ENCODE measurements around the gene MINDY2. TPM values are rescaled to one million over a fixed set of nuclear protein-coding genes. Genes with fewer than 3 reads are reported as not detected.
A peak's percentile ranks its signal among the peaks of the same experiment; 100 is the strongest.

The MINDY2 gene
- total RNA-seq, 1 experiment from 2014 or later: 17.6 TPM

DNA sequence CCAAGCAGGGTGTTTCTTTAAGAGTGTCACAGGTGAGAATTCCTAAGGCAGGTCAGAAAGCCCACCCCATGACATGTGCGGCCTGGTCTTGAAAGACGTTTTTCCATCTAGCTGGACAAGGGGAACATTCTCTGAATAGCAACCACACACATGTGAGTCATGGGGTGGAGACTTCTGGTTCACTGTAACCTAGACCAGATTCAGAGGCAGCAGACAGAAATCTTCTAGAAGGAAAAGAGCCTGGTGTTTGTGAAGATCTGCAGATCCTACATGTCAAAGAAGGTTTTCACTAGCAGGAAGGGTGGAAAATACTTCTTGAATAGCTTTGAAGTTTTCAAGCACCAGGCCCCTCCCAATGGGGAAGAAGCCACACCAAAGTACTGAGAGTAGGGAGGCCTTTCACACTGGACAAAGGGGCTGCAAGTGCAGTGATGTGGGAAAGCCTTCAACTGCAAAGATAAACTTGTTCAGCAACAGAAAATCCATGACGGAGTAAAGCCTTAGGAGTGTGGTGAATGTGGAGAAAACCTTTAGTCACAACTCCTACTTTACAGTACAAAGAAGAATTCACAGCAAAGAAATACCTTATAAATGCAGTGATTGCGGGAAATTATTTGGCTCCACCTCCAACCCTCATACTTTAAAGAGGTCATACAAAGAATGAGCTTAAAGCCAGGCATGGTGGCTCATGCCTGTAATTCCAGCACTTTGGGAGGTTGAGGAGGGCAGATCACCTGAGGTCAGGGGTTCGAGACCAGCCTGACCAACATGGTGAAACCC is 39.2 kb upstream of the MINDY2 start:
- ATAC-seq (peak; percentile 94), DNase-seq (ENCODE audit: low read depth, low spot score) (peak; percentile 72)
- peaks cover 20 to 44% of the 10 kb centered on the region in 2 experiments for H3K4me1 ChIP-seq (ENCODE audit: control insufficient read depth in 1 of 2, insufficient read depth in 2 of 2, low read length in 2 of 2)
- H3K9ac ChIP-seq (ENCODE audit: low read length): peak overlapping the region; percentile 36
- H3K9me2 ChIP-seq (ENCODE audit: insufficient read depth): no peaks in the 10 kb centered on the region
- peak overlapping the region; percentile 59; the same call in 1 of the 2 replicates for H3K27ac ChIP-seq (ENCODE audit: low read depth, low read length)
- H3K4me2 ChIP-seq (ENCODE audit: low read length): peak overlapping the region; percentile 61
- ChIA-PET RAD21 (ENCODE audit: low non-redundant PET in 1 of 2, low total read pairs in 2 of 2, uncharacterized antibody in 2 of 2, unreplicated experiment in 2 of 2) (no interaction called here), CTCF (interaction anchor here (0.7 kb wide), 1 partner anchor 55 kb away, joined by 4 read pairs; no protein-coding TSS in a partner anchor), POLR2A (no interaction called here)
- H2AFZ ChIP-seq (ENCODE audit: low read depth, low read length, poor library complexity, severe bottlenecking): no peak overlapping the region
- H3K36me3 ChIP-seq (ENCODE audit: control insufficient read depth in 1 of 2, insufficient read depth in 2 of 2, low read length in 2 of 2): no peaks in the 10 kb centered on the region
- intact Hi-C loops (cut with micrococcal nuclease): no loop called here
- no peaks in the 10 kb centered on the region for H3K27me3 ChIP-seq (ENCODE audit: insufficient read depth, low read length)
- H3K79me2 ChIP-seq (ENCODE audit: insufficient read depth, low read length): peaks cover 94% of the 10 kb centered on the region
- H3K9me3 ChIP-seq (ENCODE audit: control insufficient read depth in 1 of 2, insufficient read depth in 1 of 2, low read depth in 1 of 2, low read length in 2 of 2): no peaks in the 10 kb centered on the region
- no peaks in the 10 kb centered on the region for H4K20me1 ChIP-seq (ENCODE audit: insufficient read depth)
- no TSS peak for BruUV-seq (replicated peaks)
- 0 out of 4 replicates have a peak overlapping the region, but pooled peaks of 1 of the 2 experiments have one; percentile 10 for H3K4me3 ChIP-seq (replicated peaks in 1 of 2; ENCODE audit: low read depth in 1 of 2, low read length in 2 of 2)
- TF ChIP-seq SP1 (IDR thresholded peaks at IDR 0.05; ENCODE audit: low read depth): peak; percentile 47
- peak; percentile 54; the same call in 1 of the 2 replicates for TF ChIP-seq FOSL1 (IDR thresholded peaks at IDR 0.05; ENCODE audit: low read depth)
- TF ChIP-seq, protein P1, sequence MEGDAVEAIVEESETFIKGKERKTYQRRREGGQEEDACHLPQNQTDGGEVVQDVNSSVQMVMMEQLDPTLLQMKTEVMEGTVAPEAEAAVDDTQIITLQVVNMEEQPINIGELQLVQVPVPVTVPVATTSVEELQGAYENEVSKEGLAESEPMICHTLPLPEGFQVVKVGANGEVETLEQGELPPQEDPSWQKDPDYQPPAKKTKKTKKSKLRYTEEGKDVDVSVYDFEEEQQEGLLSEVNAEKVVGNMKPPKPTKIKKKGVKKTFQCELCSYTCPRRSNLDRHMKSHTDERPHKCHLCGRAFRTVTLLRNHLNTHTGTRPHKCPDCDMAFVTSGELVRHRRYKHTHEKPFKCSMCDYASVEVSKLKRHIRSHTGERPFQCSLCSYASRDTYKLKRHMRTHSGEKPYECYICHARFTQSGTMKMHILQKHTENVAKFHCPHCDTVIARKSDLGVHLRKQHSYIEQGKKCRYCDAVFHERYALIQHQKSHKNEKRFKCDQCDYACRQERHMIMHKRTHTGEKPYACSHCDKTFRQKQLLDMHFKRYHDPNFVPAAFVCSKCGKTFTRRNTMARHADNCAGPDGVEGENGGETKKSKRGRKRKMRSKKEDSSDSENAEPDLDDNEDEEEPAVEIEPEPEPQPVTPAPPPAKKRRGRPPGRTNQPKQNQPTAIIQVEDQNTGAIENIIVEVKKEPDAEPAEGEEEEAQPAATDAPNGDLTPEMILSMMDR (IDR thresholded peaks at IDR 0.05 in 2 of 3, conservative IDR thresholded peaks at IDR 0.05 in 1 of 3; ENCODE audit: borderline replicate concordance in 1 of 3, insufficient read depth in 1 of 3, low read depth in 2 of 3, low read length in 2 of 3): no peak
- TF ChIP-seq, protein P2, sequence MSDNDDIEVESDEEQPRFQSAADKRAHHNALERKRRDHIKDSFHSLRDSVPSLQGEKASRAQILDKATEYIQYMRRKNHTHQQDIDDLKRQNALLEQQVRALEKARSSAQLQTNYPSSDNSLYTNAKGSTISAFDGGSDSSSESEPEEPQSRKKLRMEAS (IDR thresholded peaks at IDR 0.05): peak; percentile 56
- TF ChIP-seq CBX3 (IDR thresholded peaks at IDR 0.05; ENCODE audit: low read depth): peak; percentile 30; the same call in 1 of the 2 replicates
- TF ChIP-seq EGR1 (IDR thresholded peaks at IDR 0.05; ENCODE audit: low read depth): no peak
- TF ChIP-seq JUND (IDR thresholded peaks at IDR 0.05): peak; percentile 37; the same call in 1 of the 2 replicates
